NCI-H446 treated with DMSO at 0.1 percent for 48 hours (cell line): ENCODE data around the gene NR5A2.

Experiments used
- DNase-seq: peaks from one replicate; lab custom pipeline; 2025; lab: John Stamatoyannopoulos, UW

The NR5A2 gene

GRCh38 chr1:200035956-200036618 is 8.6 kb downstream of the NR5A2 start:
- DNase-seq, result no peak

- no peak for DNase-seq
Measured at GRCh38 chr1:200036619-200037270, 9.2 kb downstream of the NR5A2 start.

- no peak for DNase-seq
Measured at GRCh38 chr1:200037501-200037900, 10.0 kb downstream of the NR5A2 start.

GRCh38 chr1:200037904-200038303 is 10.4 kb downstream of the NR5A2 start:
- no peak for DNase-seq

GRCh38 chr1:200038325-200038980 is 10.9 kb downstream of the NR5A2 start:
- no peak for DNase-seq

- no peak for DNase-seq
Measured at GRCh38 chr1:200038981-200039848, 11.7 kb downstream of the NR5A2 start.

GRCh38 chr1:200039849-200040474 is 12.5 kb downstream of the NR5A2 start:
- DNase-seq, result no peak

GRCh38 chr1:200040481-200041138 is 13.1 kb downstream of the NR5A2 start:
- no peak for DNase-seq

- DNase-seq, result no peak
Measured at GRCh38 chr1:200041337-200042118, 14.0 kb downstream of the NR5A2 start.

- no peak for DNase-seq
Measured at GRCh38 chr1:200042119-200042551, 14.6 kb downstream of the NR5A2 start.

GRCh38 chr1:200042552-200043335 is 15.2 kb downstream of the NR5A2 start:
- no peak for DNase-seq

- DNase-seq, result no peak
Measured at GRCh38 chr1:200043336-200043668, 15.8 kb downstream of the NR5A2 start.

- DNase-seq, result no peak
Measured at GRCh38 chr1:200046115-200046514, 18.6 kb downstream of the NR5A2 start.

- no peak for DNase-seq
Measured at GRCh38 chr1:200048244-200048643, 20.7 kb downstream of the NR5A2 start.

GRCh38 chr1:200049810-200050209 is 22.3 kb downstream of the NR5A2 start:
- DNase-seq, result no peak

- DNase-seq, result no peak
Measured at GRCh38 chr1:200051620-200052019, 24.1 kb downstream of the NR5A2 start.

- DNase-seq, result no peak
Measured at GRCh38 chr1:200053091-200053490, 25.6 kb downstream of the NR5A2 start.

- DNase-seq, result no peak
Measured at GRCh38 chr1:200053646-200054045, 26.1 kb downstream of the NR5A2 start.

- no peak for DNase-seq
Measured at GRCh38 chr1:200058341-200058740, 30.8 kb downstream of the NR5A2 start.

- DNase-seq, result no peak
Measured at GRCh38 chr1:200062143-200062542, 34.6 kb downstream of the NR5A2 start.
